Measurements from ENCODE around the gene ERVK3-1. TPM values are rescaled to one million over a fixed set of nuclear protein-coding genes. Genes with fewer than 3 reads are reported as not detected.

ERVK3-1 gene
- total and polyA plus RNA-seq, 2 of the 8 experiments (the other 6 are each of a cell fraction or from before 2014, with no cell fraction given), result 29.9 to 31.5 TPM

DNA sequence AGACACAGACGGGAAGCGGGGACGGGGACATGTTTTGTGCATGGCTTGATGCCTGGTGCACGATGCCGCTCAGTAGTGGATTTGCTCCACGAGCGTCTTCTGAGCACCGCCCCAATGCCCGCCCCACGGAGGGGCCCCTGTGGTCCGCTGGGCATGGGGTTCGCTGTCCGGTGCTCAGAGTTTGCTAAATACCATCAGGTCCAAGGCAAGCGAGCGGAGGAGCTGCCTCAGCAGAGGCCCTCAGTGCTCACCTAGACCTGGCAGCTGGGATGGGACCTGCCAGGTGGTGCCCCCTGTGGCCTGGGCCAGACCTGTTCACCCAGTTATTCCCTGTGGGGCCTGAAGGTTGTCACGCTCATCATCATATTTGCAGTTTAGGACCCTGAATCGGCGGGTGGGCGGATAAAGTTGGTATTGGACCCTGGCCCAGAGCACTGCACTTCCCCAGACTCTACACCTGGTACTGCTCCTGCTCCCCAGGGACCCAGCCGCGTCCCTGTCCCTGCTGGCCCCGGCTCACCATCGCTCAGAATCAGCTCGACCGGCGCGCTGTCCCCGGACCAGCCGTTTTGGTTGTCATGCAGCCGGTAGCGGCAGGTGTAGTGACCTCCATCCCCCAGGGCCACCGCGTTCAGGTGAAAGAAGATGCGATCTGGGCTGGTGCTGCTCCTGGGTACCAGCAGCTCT, 45.8 kb downstream of the ERVK3-1 start:
- H3K14ac ChIP-seq (ENCODE audit: insufficient read length), result no peak overlapping the region
- H3K9ac ChIP-seq (replicated peaks in 1 of 4; ENCODE audit: extremely low read depth in 1 of 4, low read depth in 3 of 4, low read length in 3 of 4), result no peak overlapping the region
- no peak overlapping the region for H3K4me3 ChIP-seq (ENCODE audit: extremely low read depth in 1 of 4, insufficient read depth in 2 of 4, low read depth in 3 of 4, low read length in 4 of 4)
- 0 out of 7 replicates have a peak, but pooled peaks cover 0 to 3% (median 0%) of the 10 kb centered on the region in 4 experiments for H3K27me3 ChIP-seq (replicated peaks in 1 of 4; ENCODE audit: control insufficient read depth in 3 of 4, extremely low read depth in 1 of 4, insufficient read depth in 3 of 4, low read length in 3 of 4)
- ChIA-PET POLR2A (ENCODE audit: partially characterized antibody) (interaction anchor here (1.3 to 11.4 kb wide), 3 partner anchors 11 to 44 kb away, joined by 3 to 102 read pairs (median 9); partner anchors contain the start of genes RNF225 and ZNF497), CTCF (ENCODE audit: partially characterized antibody) (interaction anchor here (0.6 to 2.9 kb wide), 7 partner anchors 12 to 132 kb away, joined by 3 to 14 read pairs (median 4); partner anchors contain the start of gene ZNF497)
- no peaks in the 10 kb centered on the region for H3K9me3 ChIP-seq (ENCODE audit: insufficient read depth in 2 of 2, low read depth in 1 of 2, low read length in 1 of 2)
- H3K27ac ChIP-seq (ENCODE audit: low read depth, low read length), result no peak overlapping the region
- no peak overlapping the region for H2BK15ac ChIP-seq (ENCODE audit: low read length)
- H3K23ac ChIP-seq (ENCODE audit: insufficient read length), result no peak overlapping the region
- H3K4ac ChIP-seq (replicated peaks; ENCODE audit: insufficient read length, low read depth, low read length), result no peak overlapping the region
- H2BK20ac ChIP-seq (ENCODE audit: low read length), result no peak overlapping the region
- no peak for DNase-seq (ENCODE audit: low read depth in 1 of 2, low spot score in 2 of 2)
- H2AK5ac ChIP-seq (ENCODE audit: low read depth, low read length), result no peak overlapping the region
- 93% methylated on average over 34 of the region's 34 CpGs; no CpG with 5 or more reads in 1 of the 2 experiments for WGBS, 2 experiments (ENCODE audit: extremely low coverage in 1 of 2, insufficient coverage in 1 of 2, insufficient read length in 1 of 2, insufficient replicate concordance in 2 of 2, low coverage in 1 of 2, low lambda C conversion rate in 2 of 2, missing lambda C conversion rate in 1 of 2)
- peaks cover 9% of the 10 kb centered on the region for H3K23me2 ChIP-seq (ENCODE audit: low read depth, low read length)
- no peaks in the 10 kb centered on the region for H3K36me3 ChIP-seq (ENCODE audit: control insufficient read depth in 2 of 4, insufficient read depth in 4 of 4, low read length in 3 of 4)
- H4K91ac ChIP-seq (replicated peaks; ENCODE audit: insufficient read length, low read length), result no peak overlapping the region
- no peaks in the 10 kb centered on the region for H3K79me1 ChIP-seq (ENCODE audit: low read depth, low read length)
- H3K4me1 ChIP-seq (replicated peaks in 1 of 4; ENCODE audit: control insufficient read depth in 3 of 4, insufficient read depth in 4 of 4, low read length in 3 of 4), result no peaks in the 10 kb centered on the region; a peak in 1 of 7 replicates
- peak overlapping the region; percentile 68; the same call in 1 of the 2 replicates for H4K8ac ChIP-seq (ENCODE audit: extremely low read depth, insufficient read depth, low read length)
- no peak overlapping the region for H2AFZ ChIP-seq (ENCODE audit: low read length)
- H3K18ac ChIP-seq (ENCODE audit: extremely low read depth, low read length), result no peak overlapping the region
- H3K4me2 ChIP-seq (ENCODE audit: insufficient read depth in 1 of 2, low read depth in 2 of 2, low read length in 2 of 2), result no peak overlapping the region
- TF ChIP-seq NRF1 (IDR thresholded peaks at IDR 0.05; ENCODE audit: low read depth, low read length) (no peak), CHD2 (IDR thresholded peaks at IDR 0.05; ENCODE audit: low read length) (no peak), RFX5 (IDR thresholded peaks at IDR 0.05; ENCODE audit: borderline replicate concordance, low read depth, low read length) (no peak), GTF2F1 (IDR thresholded peaks at IDR 0.05; ENCODE audit: borderline replicate concordance, low read depth, low read length) (no peak), CTCF (IDR thresholded peaks at IDR 0.05; ENCODE audit: control extremely low read depth in 1 of 3, insufficient read depth in 1 of 3, low read depth in 1 of 3, low read length in 3 of 3) (no peak), SP4 (IDR thresholded peaks at IDR 0.05; ENCODE audit: low read length) (no peak), SIX5 (IDR thresholded peaks at IDR 0.05; ENCODE audit: low read depth, low read length) (no peak), HDAC6 (IDR thresholded peaks at IDR 0.05; ENCODE audit: low read depth, low read length) (no peak), CBX8 (IDR thresholded peaks at IDR 0.05; ENCODE audit: borderline replicate concordance, low read depth, low read length) (no peak)
- H4K5ac ChIP-seq (ENCODE audit: insufficient read length, low read depth, low read length), result no peak overlapping the region
- H2BK120ac ChIP-seq (replicated peaks; ENCODE audit: low read depth, low read length), result no peak overlapping the region
- no peak overlapping the region for H3K56ac ChIP-seq (replicated peaks; ENCODE audit: insufficient read length, low read depth, low read length)
- FAIRE-seq, result no peak
- H3K79me2 ChIP-seq (ENCODE audit: control insufficient read depth in 1 of 2, insufficient read depth in 2 of 2, low read length in 2 of 2), result no peaks in the 10 kb centered on the region
- no peak overlapping the region for H2BK5ac ChIP-seq (ENCODE audit: low read depth, low read length)
- H4K20me1 ChIP-seq (replicated peaks in 1 of 2; ENCODE audit: control insufficient read depth in 1 of 2, insufficient read depth in 2 of 2, low read length in 2 of 2), result peaks cover 0 to 3% of the 10 kb centered on the region in 2 experiments
- H2BK12ac ChIP-seq (ENCODE audit: low read depth, low read length), result no peak overlapping the region
